Gastroesophageal sphincter (tissue), 3 donors: ENCODE results near the gene FHAD1.

ENCODE experiments used
- CTCF ChIP-seq, 4 experiments: fragments of 200-600 bp in 2 of 4; fragments of 450-650 bp in 2 of 4; sonication (generic) in 1 of 4; IDR thresholded peaks; one replicate each; pipeline ENCODE4 v1.5.1; 2017 to 2019; ENCODE audit warnings: antibody characterized with exemption in 4 of 4, mild to moderate bottlenecking in 2 of 4, moderate library complexity in 2 of 4
- EP300 ChIP-seq: sonication (generic); formaldehyde crosslinking; IDR thresholded peaks from one replicate; pipeline ENCODE4 v1.6.1; 2017; ENCODE audit warnings: antibody characterized with exemption, mild to moderate bottlenecking
- POLR2A ChIP-seq, 2 donors: fragments of 450-650 bp; IDR thresholded peaks; one replicate each; pipeline ENCODE4 v1.6.1; 2017; ENCODE audit warnings: antibody characterized with exemption in 2 of 2, mild to moderate bottlenecking in 2 of 2, moderate library complexity in 1 of 2
- POLR2AphosphoS5 ChIP-seq: sonication (generic); formaldehyde crosslinking; IDR thresholded peaks from one replicate; pipeline ENCODE4 v1.6.1; 2017; ENCODE audit warnings: antibody characterized with exemption

- TF ChIP-seq CTCF (IDR thresholded peaks at IDR 0.05): peak in 2 of 4 experiments; percentile 18 to 30
- TF ChIP-seq POLR2A (IDR thresholded peaks at IDR 0.05): no peak
- TF ChIP-seq POLR2AphosphoS5: no peak
- no peak for TF ChIP-seq EP300
Measured at GRCh38 chr1:15329104-15329820, 82.2 kb downstream of the FHAD1 start.
